ENCODE data around the gene ZNF12.
"Not testable (repeated sequence)": the region's sequence is repeated elsewhere in the genome, so short reads cannot be mapped to it uniquely, and the experiment has no call there.

Gene ZNF12

GRCh38 chr7:6718124-6718523 lies 11.4 kb upstream of the ZNF12 start:
- H3K4me1 ChIP-seq (ENCODE audit: insufficient read depth, low read length, severe bottlenecking), result no peaks in the 10 kb centered on the region
- no peak overlapping the region for H2AFZ ChIP-seq (ENCODE audit: low read length)
- H3K4me3 ChIP-seq (ENCODE audit: low read depth, low read length, poor library complexity, severe bottlenecking), result no peak overlapping the region
- no peaks in the 10 kb centered on the region for H3F3A ChIP-seq (ENCODE audit: insufficient read depth, low read length)
- H3K9me3 ChIP-seq (ENCODE audit: low read length), result no peaks in the 10 kb centered on the region
- H4K20me1 ChIP-seq (ENCODE audit: insufficient read depth, low read length), result no peaks in the 10 kb centered on the region
- peak; percentile 35; the same call in 1 of the 2 replicates for TF ChIP-seq CTCF (IDR thresholded peaks at IDR 0.05; ENCODE audit: low read length)
- no peak for TF ChIP-seq EZH2 (IDR thresholded peaks at IDR 0.05; ENCODE audit: borderline replicate concordance, low read length)
- H3K4me2 ChIP-seq (ENCODE audit: low read length), result no peak overlapping the region
- no peaks in the 10 kb centered on the region for H3K9me2 ChIP-seq (ENCODE audit: low read depth, low read length)
- no peaks in the 10 kb centered on the region for H3K36me3 ChIP-seq (ENCODE audit: insufficient read depth, low read length)
- no peak overlapping the region for H3K27ac ChIP-seq (ENCODE audit: low read depth, low read length, poor library complexity, severe bottlenecking)
- no peaks in the 10 kb centered on the region for H3K79me2 ChIP-seq (ENCODE audit: insufficient read depth, low read length)
- no peak overlapping the region for H3K9ac ChIP-seq (ENCODE audit: low read length)
- H3K27me3 ChIP-seq (ENCODE audit: insufficient read depth, low read length), result no peaks in the 10 kb centered on the region

GRCh38 chr7:6715898-6716297 lies 9.2 kb upstream of the ZNF12 start:
- H2AFZ ChIP-seq (ENCODE audit: low read length); H3K9me2 ChIP-seq (ENCODE audit: low read depth, low read length); H3K4me3 ChIP-seq (ENCODE audit: low read depth, low read length, poor library complexity, severe bottlenecking): not testable (repeated sequence)

GRCh38 chr7:6714360-6714759 lies 7.6 kb upstream of the ZNF12 start:
- H3K9ac ChIP-seq (ENCODE audit: low read length), result no peak overlapping the region
- no peaks in the 10 kb centered on the region; the same call in 1 of the 2 replicates for H3K36me3 ChIP-seq (ENCODE audit: insufficient read depth, low read length)
- no peak overlapping the region for H3K27ac ChIP-seq (ENCODE audit: low read depth, low read length, poor library complexity, severe bottlenecking)
- no peaks in the 10 kb centered on the region for H4K20me1 ChIP-seq (ENCODE audit: insufficient read depth, low read length)
- no peak overlapping the region for H3K4me3 ChIP-seq (ENCODE audit: low read depth, low read length, poor library complexity, severe bottlenecking)
- no peaks in the 10 kb centered on the region for H3F3A ChIP-seq (ENCODE audit: insufficient read depth, low read length)
- H3K79me2 ChIP-seq (ENCODE audit: insufficient read depth, low read length), result no peaks in the 10 kb centered on the region
- H3K4me2 ChIP-seq (ENCODE audit: low read length), result no peak overlapping the region
- H3K4me1 ChIP-seq (ENCODE audit: insufficient read depth, low read length, severe bottlenecking), result no peaks in the 10 kb centered on the region
- H3K27me3 ChIP-seq (ENCODE audit: insufficient read depth, low read length), result no peaks in the 10 kb centered on the region; the same call in 1 of the 2 replicates
- 0 out of 2 replicates have a peak, but pooled peaks cover 3% of the 10 kb centered on the region for H3K9me3 ChIP-seq (ENCODE audit: low read length)
- TF ChIP-seq CTCF (IDR thresholded peaks at IDR 0.05; ENCODE audit: low read length) (no peak), EZH2 (IDR thresholded peaks at IDR 0.05; ENCODE audit: borderline replicate concordance, low read length) (no peak)
- H2AFZ ChIP-seq (ENCODE audit: low read length), result no peak overlapping the region
- H3K9me2 ChIP-seq (ENCODE audit: low read depth, low read length), result no peaks in the 10 kb centered on the region

More at GRCh38 chr7:6715898-6716297, 9.2 kb upstream of the ZNF12 start:
- H3K9ac ChIP-seq (ENCODE audit: low read length); H3K79me2 ChIP-seq (ENCODE audit: insufficient read depth, low read length); H3K36me3 ChIP-seq (ENCODE audit: insufficient read depth, low read length); H3K27me3 ChIP-seq (ENCODE audit: insufficient read depth, low read length); H3K27ac ChIP-seq (ENCODE audit: low read depth, low read length, poor library complexity, severe bottlenecking); H3F3A ChIP-seq (ENCODE audit: insufficient read depth, low read length); H3K4me2 ChIP-seq (ENCODE audit: low read length); H3K9me3 ChIP-seq (ENCODE audit: low read length); H4K20me1 ChIP-seq (ENCODE audit: insufficient read depth, low read length); H3K4me1 ChIP-seq (ENCODE audit: insufficient read depth, low read length, severe bottlenecking): not testable (repeated sequence)

GRCh38 chr7:6709808-6710207 lies 3.1 kb upstream of the ZNF12 start:
- peaks cover 7% of the 10 kb centered on the region for H3K9me3 ChIP-seq (ENCODE audit: low read length)
- peaks cover 16% of the 10 kb centered on the region for H3K79me2 ChIP-seq (ENCODE audit: insufficient read depth, low read length)
- H3K27me3 ChIP-seq (ENCODE audit: insufficient read depth, low read length), result no peaks in the 10 kb centered on the region; the same call in 1 of the 2 replicates
- peaks cover 16% of the 10 kb centered on the region for H3K4me1 ChIP-seq (ENCODE audit: insufficient read depth, low read length, severe bottlenecking)
- H2AFZ ChIP-seq (ENCODE audit: low read length), result no peak overlapping the region
- no peak overlapping the region for H3K9ac ChIP-seq (ENCODE audit: low read length)
- peaks cover 5% of the 10 kb centered on the region for H3K36me3 ChIP-seq (ENCODE audit: insufficient read depth, low read length)
- H4K20me1 ChIP-seq (ENCODE audit: insufficient read depth, low read length), result no peaks in the 10 kb centered on the region
- H3K4me3 ChIP-seq (ENCODE audit: low read depth, low read length, poor library complexity, severe bottlenecking), result no peak overlapping the region
- no peak overlapping the region for H3K27ac ChIP-seq (ENCODE audit: low read depth, low read length, poor library complexity, severe bottlenecking)
- no peaks in the 10 kb centered on the region for H3F3A ChIP-seq (ENCODE audit: insufficient read depth, low read length)
- no peaks in the 10 kb centered on the region for H3K9me2 ChIP-seq (ENCODE audit: low read depth, low read length)
- no peak for TF ChIP-seq CTCF (IDR thresholded peaks at IDR 0.05; ENCODE audit: low read length)
- no peak for TF ChIP-seq EZH2 (IDR thresholded peaks at IDR 0.05; ENCODE audit: borderline replicate concordance, low read length)
- H3K4me2 ChIP-seq (ENCODE audit: low read length), result no peak overlapping the region

Measured in OCI-LY1 (cell line).